ENCODE results near the gene MYOZ3. TPM values are rescaled to one million over a fixed set of nuclear protein-coding genes. Genes with fewer than 3 reads are reported as not detected.
A peak's percentile ranks its signal among the peaks of the same experiment; 100 is the strongest.

The MYOZ3 gene
- total and polyA plus RNA-seq, 10 of the 15 experiments (the other 5 are each of a cell fraction or from before 2014, with no cell fraction given) = 0.04 to 1.1 (median 0.10) TPM; not detected in 4

DNA sequence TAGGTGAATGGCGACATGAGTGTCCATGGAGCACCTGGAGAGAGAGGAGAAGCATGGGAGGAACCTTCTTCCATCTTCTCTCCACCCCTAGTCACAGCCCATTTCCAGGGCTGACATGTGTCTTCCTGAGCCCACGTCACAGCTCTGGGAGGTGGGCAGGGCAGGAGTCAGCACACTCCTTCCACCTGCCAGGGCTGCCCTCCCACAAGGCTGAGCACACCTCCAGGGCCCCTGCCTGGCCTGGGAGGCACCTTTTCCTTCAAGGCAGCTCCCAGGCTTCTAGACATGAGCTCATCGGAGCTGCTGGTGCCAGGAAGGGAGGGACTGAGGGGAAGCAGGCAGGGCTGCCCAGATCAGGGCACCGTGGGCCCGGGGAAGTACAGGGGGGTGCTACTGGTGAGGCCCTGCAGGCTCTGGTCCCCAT, 34.2 kb upstream of the MYOZ3 start:
- RAD21 ChIA-PET (ENCODE audit: unreplicated experiment) = interaction anchor here (0.8 to 2.3 kb wide), 15 partner anchors 14 to 585 kb away, joined by 3 to 17 read pairs (median 5); partner anchors contain the start of genes IRGM and RBM22
- Histone ChIP-seq H3K4me3 (peak overlapping the region; percentile 91), H3K4me1 (ENCODE audit: control insufficient read depth, insufficient read depth, low read length) (peaks cover 39% of the 10 kb centered on the region), H3K79me2 (ENCODE audit: control insufficient read depth, insufficient read depth, low read length) (peaks cover 35% of the 10 kb centered on the region), H4K20me1 (ENCODE audit: control insufficient read depth, insufficient read depth) (no peaks in the 10 kb centered on the region), H3K27ac (ENCODE audit: control insufficient read depth, insufficient read depth) (peak overlapping the region; percentile 59), H3K9me3 (replicated peaks; ENCODE audit: control insufficient read depth, insufficient read depth, low read length) (no peaks in the 10 kb centered on the region), H2AFZ (ENCODE audit: control insufficient read depth, low read depth, low read length) (no peak overlapping the region; the same call in 1 of the 2 replicates), H3K9ac (ENCODE audit: control insufficient read depth, insufficient read depth, low read length) (peak overlapping the region; percentile 58), H3K27me3 (replicated peaks in 1 of 2; ENCODE audit: control insufficient read depth in 2 of 2, insufficient read depth in 2 of 2, low read length in 1 of 2) (no peaks in the 10 kb centered on the region), H3K36me3 (ENCODE audit: control insufficient read depth in 2 of 2, insufficient read depth in 2 of 2, low read length in 1 of 2) (no peaks in the 10 kb centered on the region), H3K4me2 (ENCODE audit: control insufficient read depth, insufficient read depth) (peak overlapping the region; percentile 73)
- CTCF ChIA-PET = interaction anchor here (0.7 to 3.2 kb wide), 9 partner anchors 16 to 74 kb away, joined by 3 to 17 read pairs (median 5); partner anchors contain the start of gene RBM22
- SMC1A ChIA-PET (ENCODE audit: uncharacterized antibody, unreplicated experiment) = interaction anchor here (0.7 to 3.1 kb wide), 16 partner anchors 11 to 219 kb away, joined by 3 to 21 read pairs (median 4); partner anchors contain the start of genes IRGM and RBM22
- POLR2A ChIA-PET = interaction anchor here (0.5 to 2.7 kb wide), 10 partner anchors 15 to 216 kb away, joined by 3 to 25 read pairs (median 4); partner anchors contain the start of gene CD74
- in situ Hi-C loops (cut with MboI) (no loop called here), intact Hi-C loops (cut with micrococcal nuclease; ENCODE audit: unreplicated experiment) (loop anchor here (1.0 to 10.0 kb wide), 2 partner anchors 64 to 172 kb away; no protein-coding TSS in a partner anchor)
- no TSS peak for BruUV-seq (replicated peaks)
- WGBS (ENCODE audit: insufficient coverage, insufficient replicate concordance, low lambda C conversion rate, missing lambda C conversion rate) = 32% methylated on average over 5 of the region's 5 CpGs
- DNase-seq (ENCODE audit: low read depth, low spot score) (no peak), FAIRE-seq (no peak), ATAC-seq (peak; percentile 11)
- TF ChIP-seq NFXL1 (IDR thresholded peaks at IDR 0.05; ENCODE audit: borderline replicate concordance) (no peak), RELA (IDR thresholded peaks at IDR 0.05; ENCODE audit: borderline replicate concordance, partially characterized antibody) (no peak), NR2C2 (IDR thresholded peaks at IDR 0.05; ENCODE audit: borderline replicate concordance, control insufficient read depth, insufficient read length, low read depth) (no peak), HCFC1 (IDR thresholded peaks at IDR 0.05; ENCODE audit: low read length) (no peak), CBX3 (IDR thresholded peaks at IDR 0.05; ENCODE audit: borderline replicate concordance, low read depth) (no peak), SMARCA5 (IDR thresholded peaks at IDR 0.05) (no peak), ZNF384 (IDR thresholded peaks at IDR 0.05; ENCODE audit: borderline replicate concordance, low read depth, low read length) (no peak)
